LNCAP (cell line): Measurements from ENCODE around the gene MAGI2.

Source experiments
- CTCF ChIP-seq: fragments of 450-650 bp; IDR thresholded peaks from 2 replicates; pipeline ENCODE4 v1.5.1; 2017; ENCODE audit warnings: mild to moderate bottlenecking

The MAGI2 gene

GRCh38 chr7:78765943-78766729 is 687.3 kb downstream of the MAGI2 start:
- no peak for TF ChIP-seq CTCF

- no peak for TF ChIP-seq CTCF
Observed at GRCh38 chr7:78764571-78764970, 688.9 kb downstream of the MAGI2 start.

- TF ChIP-seq CTCF, result no peak
Observed at GRCh38 chr7:78762625-78763024, 690.8 kb downstream of the MAGI2 start.

- TF ChIP-seq CTCF, result no peak
Observed at GRCh38 chr7:78760620-78761355, 692.7 kb downstream of the MAGI2 start.

- no peak for TF ChIP-seq CTCF
Observed at GRCh38 chr7:78752554-78752953, 700.9 kb downstream of the MAGI2 start.

- no peak for TF ChIP-seq CTCF
Observed at GRCh38 chr7:78751253-78751652, 702.2 kb downstream of the MAGI2 start.

- no peak for TF ChIP-seq CTCF
Observed at GRCh38 chr7:78749052-78749746, 704.3 kb downstream of the MAGI2 start.
